GM18951 (cell line): ENCODE data around the gene SSTR4.

Experiments used
- POLR2A ChIP-seq: IDR thresholded peaks from 4 replicates; pipeline ENCODE4 v1.6.1; 2011; ENCODE audit warnings: mild to moderate bottlenecking; ENCODE audit not compliant: insufficient read length, insufficient read depth; ENCODE audit errors: extremely low read depth
- in situ Hi-C: fragments of 300-500 bp; cut with MboI; formaldehyde crosslinking; loops from one replicate; pipeline ENCODE4 v1.12.0; 2022; ENCODE audit warnings: low sequenced_read_pairs, mixed read lengths, inconsistent platforms; ENCODE audit not compliant: unreplicated experiment

The SSTR4 gene

GRCh38 chr20:23069108-23069507 lies 34.0 kb downstream of the SSTR4 start:
- no peak for TF ChIP-seq POLR2A
- in situ Hi-C loops = no loop called here

- TF ChIP-seq POLR2A = no peak
- in situ Hi-C loops = no loop called here
Observed at GRCh38 chr20:23071398-23071797, 36.3 kb downstream of the SSTR4 start.

GRCh38 chr20:23071996-23072395 lies 36.9 kb downstream of the SSTR4 start:
- in situ Hi-C loops = no loop called here
- no peak for TF ChIP-seq POLR2A

- in situ Hi-C loops = no loop called here
- TF ChIP-seq POLR2A = no peak
Observed at GRCh38 chr20:23072892-23073586, 37.9 kb downstream of the SSTR4 start.

GRCh38 chr20:23074052-23074451 lies 38.9 kb downstream of the SSTR4 start:
- TF ChIP-seq POLR2A = no peak
- in situ Hi-C loops = no loop called here

- in situ Hi-C loops = no loop called here
- TF ChIP-seq POLR2A = no peak
Observed at GRCh38 chr20:23077277-23077676, 42.2 kb downstream of the SSTR4 start.

GRCh38 chr20:23078351-23079015 lies 43.4 kb downstream of the SSTR4 start:
- in situ Hi-C loops = no loop called here
- TF ChIP-seq POLR2A = no peak

- in situ Hi-C loops = no loop called here
- no peak for TF ChIP-seq POLR2A
Observed at GRCh38 chr20:23079016-23079351, 43.9 kb downstream of the SSTR4 start.

- TF ChIP-seq POLR2A = no peak
- in situ Hi-C loops = no loop called here
Observed at GRCh38 chr20:23079926-23080325, 44.8 kb downstream of the SSTR4 start.

- in situ Hi-C loops = no loop called here
- no peak for TF ChIP-seq POLR2A
Observed at GRCh38 chr20:23080521-23080920, 45.4 kb downstream of the SSTR4 start.

- TF ChIP-seq POLR2A = no peak
- in situ Hi-C loops = no loop called here
Observed at GRCh38 chr20:23081263-23081819, 46.2 kb downstream of the SSTR4 start.

GRCh38 chr20:23082846-23083552 lies 47.9 kb downstream of the SSTR4 start:
- TF ChIP-seq POLR2A = no peak
- in situ Hi-C loops = no loop called here

- in situ Hi-C loops = no loop called here
- TF ChIP-seq POLR2A = no peak
Observed at GRCh38 chr20:23083553-23084220, 48.6 kb downstream of the SSTR4 start.
